ENCODE results near the gene CSF1R.

CSF1R gene

GRCh38 chr5:150114773-150115408 lies 28.5 kb upstream of the CSF1R start:
- Histone ChIP-seq H3K27me3 (ENCODE audit: insufficient read depth, low read length, poor library complexity) (peaks cover 12% of the 10 kb centered on the region), H3K4me2 (ENCODE audit: insufficient read depth, low read length) (no peak overlapping the region), H3K4me1 (ENCODE audit: insufficient read depth, low read length) (no peaks in the 10 kb centered on the region), H3K36me3 (ENCODE audit: insufficient read depth, low read length) (no peaks in the 10 kb centered on the region), H3K27ac (ENCODE audit: low read length) (no peak overlapping the region), H4K20me1 (ENCODE audit: insufficient read depth, low read length) (no peaks in the 10 kb centered on the region), H3K4me3 (ENCODE audit: low read depth in 1 of 2, low read length in 2 of 2) (no peak overlapping the region), H3K9ac (ENCODE audit: low read depth, low read length) (no peak overlapping the region), H3K9me3 (ENCODE audit: insufficient read depth, low read length, severe bottlenecking) (no peaks in the 10 kb centered on the region), H2AFZ (ENCODE audit: low read depth, low read length) (no peak overlapping the region), H3K79me2 (ENCODE audit: insufficient read depth, low read length) (no peaks in the 10 kb centered on the region)
- DNase-seq (no peak), ATAC-seq (ENCODE audit: insufficient read depth, low read depth) (no peak)
- TF ChIP-seq CTCF (IDR thresholded peaks at IDR 0.05; ENCODE audit: borderline replicate concordance, extremely low read depth, low read length, poor library complexity, severe bottlenecking): no peak
- TF ChIP-seq EZH2 (IDR thresholded peaks at IDR 0.05; ENCODE audit: borderline replicate concordance, low read depth, low read length, severe bottlenecking): no peak

- DNase-seq: no peak
- no peaks in the 10 kb centered on the region for H3K4me1 ChIP-seq (ENCODE audit: insufficient read depth, low read length)
- TF ChIP-seq EZH2 (IDR thresholded peaks at IDR 0.05; ENCODE audit: borderline replicate concordance, low read depth, low read length, severe bottlenecking) (no peak), CTCF (IDR thresholded peaks at IDR 0.05; ENCODE audit: borderline replicate concordance, extremely low read depth, low read length, poor library complexity, severe bottlenecking) (no peak)
- H3K4me2 ChIP-seq (ENCODE audit: insufficient read depth, low read length): no peak overlapping the region
- no peaks in the 10 kb centered on the region for H3K79me2 ChIP-seq (ENCODE audit: insufficient read depth, low read length)
- no peaks in the 10 kb centered on the region for H3K36me3 ChIP-seq (ENCODE audit: insufficient read depth, low read length)
- H4K20me1 ChIP-seq (ENCODE audit: insufficient read depth, low read length): no peaks in the 10 kb centered on the region
- H3K27ac ChIP-seq (ENCODE audit: low read length): no peak overlapping the region
- H3K9me3 ChIP-seq (ENCODE audit: insufficient read depth, low read length, severe bottlenecking): no peaks in the 10 kb centered on the region
- H3K9ac ChIP-seq (ENCODE audit: low read depth, low read length): no peak overlapping the region
- peaks cover 14% of the 10 kb centered on the region for H3K27me3 ChIP-seq (ENCODE audit: insufficient read depth, low read length, poor library complexity)
- no peak overlapping the region for H2AFZ ChIP-seq (ENCODE audit: low read depth, low read length)
- no peak for ATAC-seq (ENCODE audit: insufficient read depth, low read depth)
- H3K4me3 ChIP-seq (ENCODE audit: low read depth in 1 of 2, low read length in 2 of 2): no peak overlapping the region
Observed at GRCh38 chr5:150114102-150114641, 27.8 kb upstream of the CSF1R start.

GRCh38 chr5:150113047-150113744 lies 26.8 kb upstream of the CSF1R start:
- no peak for TF ChIP-seq EZH2 (IDR thresholded peaks at IDR 0.05; ENCODE audit: borderline replicate concordance, low read depth, low read length, severe bottlenecking)
- TF ChIP-seq CTCF (IDR thresholded peaks at IDR 0.05; ENCODE audit: borderline replicate concordance, extremely low read depth, low read length, poor library complexity, severe bottlenecking): no peak
- ATAC-seq (ENCODE audit: insufficient read depth, low read depth) (peak; percentile 22; the same call in 1 of the 3 replicates), DNase-seq (no peak)
- Histone ChIP-seq H3K4me2 (ENCODE audit: insufficient read depth, low read length) (no peak overlapping the region), H2AFZ (ENCODE audit: low read depth, low read length) (no peak overlapping the region), H3K79me2 (ENCODE audit: insufficient read depth, low read length) (no peaks in the 10 kb centered on the region), H3K27me3 (ENCODE audit: insufficient read depth, low read length, poor library complexity) (peaks cover 16% of the 10 kb centered on the region), H3K9me3 (ENCODE audit: insufficient read depth, low read length, severe bottlenecking) (no peaks in the 10 kb centered on the region), H3K36me3 (ENCODE audit: insufficient read depth, low read length) (no peaks in the 10 kb centered on the region), H3K4me1 (ENCODE audit: insufficient read depth, low read length) (no peaks in the 10 kb centered on the region), H3K9ac (ENCODE audit: low read depth, low read length) (no peak overlapping the region), H3K27ac (ENCODE audit: low read length) (no peak overlapping the region), H3K4me3 (ENCODE audit: low read depth in 1 of 2, low read length in 2 of 2) (no peak overlapping the region), H4K20me1 (ENCODE audit: insufficient read depth, low read length) (no peaks in the 10 kb centered on the region)
